GM23248 (cell line): ENCODE data around the gene TNNT2. TPM values are rescaled to one million over a fixed set of nuclear protein-coding genes. Genes with fewer than 3 reads are reported as not detected.
A peak's percentile ranks its signal among the peaks of the same experiment; 100 is the strongest.

Experiments used
- DNase-seq: peaks from one replicate; pipeline ENCODE4 v3.0.0-alpha.2; 2015
- H2AFZ ChIP-seq: fragments of 200-600 bp; sonication (generic); 2 replicates; pipeline ENCODE4 v1.6.1; 2016; ENCODE audit warnings: antibody characterized with exemption
- H3F3A ChIP-seq: fragments of 200-600 bp; sonication (generic); 2 replicates; pipeline ENCODE4 v1.6.1; 2016; ENCODE audit warnings: mild to moderate bottlenecking, antibody characterized with exemption, mixed run types; ENCODE audit not compliant: insufficient read depth
- H3K27ac ChIP-seq: fragments of 200-600 bp; sonication (generic); 2 replicates; pipeline ENCODE4 v1.5.1; 2016; ENCODE audit warnings: mild to moderate bottlenecking
- H3K27me3 ChIP-seq: fragments of 200-600 bp; sonication (generic); replicated peaks from 2 replicates; pipeline ENCODE4 v1.6.1; 2016; ENCODE audit warnings: mild to moderate bottlenecking; ENCODE audit not compliant: insufficient read depth
- H3K36me3 ChIP-seq: fragments of 200-600 bp; sonication (generic); 2 replicates; pipeline ENCODE4 v1.6.1; 2016; ENCODE audit warnings: low read depth, mild to moderate bottlenecking
- H3K4me1 ChIP-seq: fragments of 200-600 bp; sonication (generic); 2 replicates; pipeline ENCODE4 v1.6.1; 2016; ENCODE audit warnings: mild to moderate bottlenecking; ENCODE audit not compliant: insufficient read depth
- H3K4me2 ChIP-seq: fragments of 200-600 bp; sonication (generic); one replicate; pipeline ENCODE4 v1.6.1; 2016; ENCODE audit warnings: mild to moderate bottlenecking; ENCODE audit not compliant: unreplicated experiment
- H3K4me3 ChIP-seq: fragments of 200-600 bp; sonication (generic); 2 replicates; pipeline ENCODE4 v1.5.1; 2016; ENCODE audit warnings: mild to moderate bottlenecking
- H3K79me2 ChIP-seq: fragments of 200-600 bp; sonication (generic); 2 replicates; pipeline ENCODE4 v1.6.1; 2016; ENCODE audit warnings: mild to moderate bottlenecking; ENCODE audit not compliant: insufficient read depth
- H3K9ac ChIP-seq: fragments of 200-600 bp; sonication (generic); 2 replicates; pipeline ENCODE4 v1.6.1; 2016; ENCODE audit warnings: mild to moderate bottlenecking
- H3K9me2 ChIP-seq: fragments of 200-600 bp; sonication (generic); 2 replicates; pipeline ENCODE4 v1.6.1; 2016; ENCODE audit warnings: mixed run types, mild to moderate bottlenecking, moderate library complexity; ENCODE audit not compliant: insufficient read depth
- H3K9me3 ChIP-seq: fragments of 200-600 bp; sonication (generic); one replicate; pipeline ENCODE4 v1.6.1; 2017; ENCODE audit warnings: low read depth
- H4K20me1 ChIP-seq: fragments of 200-600 bp; sonication (generic); 2 replicates; pipeline ENCODE4 v1.6.0; 2016; ENCODE audit not compliant: insufficient read depth
- EZH2 ChIP-seq: fragments of 200-600 bp; sonication (generic); IDR thresholded peaks from 2 replicates; pipeline ENCODE4 v1.6.1; 2018; ENCODE audit warnings: antibody characterized with exemption, mild to moderate bottlenecking; ENCODE audit not compliant: insufficient read depth, poor library complexity, severe bottlenecking
- EZH2phosphoT487 ChIP-seq: fragments of 200-600 bp; sonication (generic); IDR thresholded peaks from 2 replicates; pipeline ENCODE4 v1.6.1; 2018; ENCODE audit warnings: antibody characterized with exemption, moderate library complexity, mild to moderate bottlenecking, low read depth; ENCODE audit not compliant: insufficient read depth
- WGBS, 2 experiments: methylation state at CpG; one replicate each; pipeline ENCODE4 v1.1.6; 2015 to 2017; ENCODE audit warnings: low lambda C conversion rate in 2 of 2, low coverage in 1 of 2; ENCODE audit errors: missing lambda C conversion rate in 2 of 2; 5-methylcytosine and 5-hydroxymethylcytosine counted together
- in situ Hi-C: fragments of 300-500 bp; cut with MboI; formaldehyde crosslinking; loops from 2 replicates; pipeline ENCODE4 v1.15.0; 2020
- polyA plus RNA-seq: library from polyadenylated mRNA; unstranded; fragments of >200 nt; fragmentation: Nextera tagmentation; extraction: Ambion mirVana; gene quantifications from 2 replicates; pipeline ENCODE4 v1.2.1, GENCODE V29; 2016
- total RNA-seq: library from RNA; depleted of rRNA; stranded (reverse); fragments of >200 nt; shearing (Covaris generic); gene quantifications from 2 replicates; pipeline ENCODE4 v1.2.3, GENCODE V29; 2014

The TNNT2 gene
- total and polyA plus RNA-seq, 2 experiments from 2014 or later = not detected

DNA sequence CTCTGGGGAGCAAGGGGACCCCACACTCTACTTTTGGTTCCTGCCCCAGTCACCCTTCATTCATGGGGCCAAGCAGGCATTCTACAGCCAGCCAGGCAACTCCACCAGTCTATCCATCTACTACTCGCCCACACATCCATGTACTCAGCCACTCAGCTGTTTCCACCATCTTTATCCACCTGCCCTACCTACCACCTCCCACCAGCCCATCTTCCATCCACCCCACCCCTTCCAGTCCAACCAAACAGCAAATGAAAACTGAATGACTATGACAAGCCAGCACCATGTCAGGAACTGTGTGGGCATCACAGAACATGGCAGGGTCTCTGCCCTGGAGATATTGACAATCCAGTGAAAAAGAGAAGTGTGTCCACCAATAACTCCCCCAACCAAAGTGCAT is 13.7 kb upstream of the TNNT2 start:
- WGBS, 2 experiments = 60 to 70% methylated on average over 1 of the region's 1 CpG
- Histone ChIP-seq H3K4me1 (no peaks in the 10 kb centered on the region), H3K36me3 (no peaks in the 10 kb centered on the region), H2AFZ (no peak overlapping the region), H3K9ac (no peak overlapping the region), H3K27ac (no peak overlapping the region), H3K79me2 (no peaks in the 10 kb centered on the region), H3F3A (no peaks in the 10 kb centered on the region), H3K9me3 (no peaks in the 10 kb centered on the region), H3K9me2 (no peaks in the 10 kb centered on the region), H3K4me2 (no peak overlapping the region), H3K27me3 (peaks cover 19% of the 10 kb centered on the region; the same call in 1 of the 2 replicates), H4K20me1 (no peaks in the 10 kb centered on the region), H3K4me3 (no peak overlapping the region)
- in situ Hi-C loops = no loop called here
- TF ChIP-seq EZH2phosphoT487 (no peak), EZH2 (no peak)
- DNase-seq = no peak

DNA sequence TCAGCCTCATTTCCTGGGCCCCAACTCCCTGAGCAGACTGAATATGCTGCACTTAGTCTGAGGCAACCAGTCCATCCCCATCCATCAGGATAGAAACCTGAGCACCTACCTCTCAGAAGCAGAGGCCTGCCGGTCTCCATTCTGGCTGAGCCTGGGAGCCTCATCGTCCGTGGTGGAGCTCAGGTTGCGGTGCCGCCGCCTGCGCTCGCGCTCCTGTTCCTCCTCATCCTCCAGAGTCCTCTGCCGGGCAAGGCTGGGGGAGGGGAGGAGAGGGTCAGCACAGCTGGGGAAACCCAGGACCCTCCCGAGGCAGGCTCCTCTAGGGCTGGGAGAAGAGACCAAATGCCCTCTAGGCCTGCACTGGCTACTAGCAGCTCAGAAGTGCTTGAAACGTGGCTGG is 11.6 kb upstream of the TNNT2 start:
- Histone ChIP-seq H3K4me3 (no peak overlapping the region), H3K36me3 (no peaks in the 10 kb centered on the region), H3K79me2 (no peaks in the 10 kb centered on the region), H4K20me1 (no peaks in the 10 kb centered on the region), H3K27me3 (peaks cover 19% of the 10 kb centered on the region; the same call in 1 of the 2 replicates), H2AFZ (no peak overlapping the region), H3K9me3 (no peaks in the 10 kb centered on the region), H3K4me2 (no peak overlapping the region), H3K9me2 (no peaks in the 10 kb centered on the region), H3F3A (0 out of 2 replicates have a peak, but pooled peaks cover 5% of the 10 kb centered on the region), H3K9ac (no peak overlapping the region), H3K27ac (no peak overlapping the region), H3K4me1 (peaks cover 8% of the 10 kb centered on the region; the same call in 1 of the 2 replicates)
- TF ChIP-seq EZH2 = no peak
- no peak for TF ChIP-seq EZH2phosphoT487
- 79 to 81% methylated on average over 11 to 12 of the region's 12 CpGs for WGBS, 2 experiments
- in situ Hi-C loops = no loop called here
- no peak for DNase-seq

DNA sequence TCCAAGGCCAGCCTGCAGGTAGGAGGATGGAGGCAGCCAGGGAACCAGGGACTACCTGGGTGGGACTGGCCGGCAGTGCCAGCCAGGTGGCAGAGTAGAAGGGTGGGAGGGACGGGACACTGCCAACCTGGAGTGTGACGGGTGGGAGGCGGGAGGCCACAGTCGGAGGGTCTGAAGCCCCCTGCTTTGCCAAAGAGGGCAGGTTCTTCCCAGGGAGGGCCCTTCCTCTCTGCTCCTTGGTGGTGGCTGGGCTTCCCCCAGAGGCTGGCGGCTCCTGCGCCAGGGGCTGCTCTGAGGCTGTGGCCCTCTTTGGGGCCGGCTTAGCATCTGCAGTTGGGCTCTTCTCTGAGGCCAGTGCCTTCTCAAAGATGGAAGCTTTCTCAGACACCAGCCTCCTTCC is 8.7 kb upstream of the TNNT2 start:
- in situ Hi-C loops = no loop called here
- 85 to 89% methylated on average over 7 to 8 of the region's 8 CpGs for WGBS, 2 experiments
- peaks cover 10% of the 10 kb centered on the region; the same call in 1 of the 2 replicates for H3F3A ChIP-seq

DNA sequence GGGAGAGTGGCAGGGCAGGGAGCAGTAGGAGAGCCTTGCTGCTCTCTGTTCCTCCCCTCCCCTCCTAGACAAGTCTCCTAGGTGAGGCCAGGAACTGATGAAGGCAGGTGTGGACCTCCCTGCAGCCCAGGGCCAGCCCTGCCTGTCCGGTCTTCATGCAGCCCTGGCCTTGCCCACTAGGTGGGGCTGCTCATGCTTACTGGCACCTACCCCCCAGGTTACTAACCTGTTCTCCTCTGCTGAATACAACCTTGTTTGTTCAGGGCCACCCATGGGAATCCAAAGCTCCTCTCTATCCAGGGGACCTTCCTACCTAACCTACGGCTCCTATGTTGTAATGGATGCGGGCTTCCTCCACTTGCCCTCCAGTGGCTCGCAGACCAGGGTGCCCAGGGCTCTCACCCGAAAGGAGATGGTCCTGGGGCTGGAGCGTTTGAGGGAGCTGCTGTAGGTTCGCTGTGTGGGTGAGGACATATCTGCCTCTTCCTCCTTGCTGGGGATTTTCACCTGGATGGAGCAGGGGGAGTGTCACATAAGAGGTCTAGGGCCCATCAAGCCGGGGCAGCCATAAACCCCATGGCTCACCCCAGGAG is 7.9 kb upstream of the TNNT2 start:
- H3K27me3 ChIP-seq = no peaks in the 10 kb centered on the region
- H4K20me1 ChIP-seq = no peaks in the 10 kb centered on the region
- H3K9me2 ChIP-seq = no peaks in the 10 kb centered on the region
- H3K36me3 ChIP-seq = no peaks in the 10 kb centered on the region
- peaks cover 15% of the 10 kb centered on the region for H3K4me1 ChIP-seq
- in situ Hi-C loops = no loop called here
- no peak overlapping the region for H3K27ac ChIP-seq
- no peak overlapping the region for H2AFZ ChIP-seq
- H3K9ac ChIP-seq = no peak overlapping the region
- TF ChIP-seq EZH2phosphoT487 (no peak), EZH2 (no peak)
- H3K4me2 ChIP-seq = no peak overlapping the region
- H3K9me3 ChIP-seq = no peaks in the 10 kb centered on the region
- peaks cover 10% of the 10 kb centered on the region; the same call in 1 of the 2 replicates for H3F3A ChIP-seq
- no peaks in the 10 kb centered on the region for H3K79me2 ChIP-seq
- peak; percentile 58 for DNase-seq
- 83 to 87% methylated on average over 8 of the region's 8 CpGs for WGBS, 2 experiments
- no peak overlapping the region for H3K4me3 ChIP-seq

More for the DNA sequence above, 8.7 kb upstream of the TNNT2 start:
- H4K20me1 ChIP-seq = no peaks in the 10 kb centered on the region
- H3K4me1 ChIP-seq = peaks cover 15% of the 10 kb centered on the region
- H3K4me3 ChIP-seq = no peak overlapping the region
- DNase-seq = no peak
- no peak overlapping the region for H2AFZ ChIP-seq
- H3K9me2 ChIP-seq = no peaks in the 10 kb centered on the region
- TF ChIP-seq EZH2phosphoT487 (no peak), EZH2 (no peak)
- H3K4me2 ChIP-seq = no peak overlapping the region
- H3K79me2 ChIP-seq = no peaks in the 10 kb centered on the region
- H3K9me3 ChIP-seq = no peaks in the 10 kb centered on the region
- H3K27ac ChIP-seq = no peak overlapping the region
- no peak overlapping the region for H3K9ac ChIP-seq
- no peaks in the 10 kb centered on the region for H3K36me3 ChIP-seq
- 0 out of 2 replicates have a peak, but pooled peaks cover under 1% of the 10 kb centered on the region for H3K27me3 ChIP-seq

DNA sequence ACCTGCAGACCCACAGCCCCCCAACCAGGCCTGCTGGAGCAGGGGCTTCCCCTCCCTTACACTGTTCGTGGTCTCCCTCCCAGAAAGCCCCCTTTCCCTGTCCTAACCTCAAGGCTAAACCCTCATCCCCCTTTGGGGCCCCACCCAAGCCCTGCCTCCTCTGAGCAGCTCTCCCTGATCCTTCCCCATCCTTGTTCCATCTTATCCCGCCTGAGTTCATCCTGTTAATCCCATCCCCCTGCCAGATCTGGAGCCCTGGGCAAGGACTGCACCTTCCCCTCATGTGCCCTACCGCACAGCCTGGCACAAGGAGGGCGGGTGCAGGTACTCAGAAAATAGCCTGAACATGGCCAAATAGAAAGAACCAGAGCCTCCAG is 6.9 kb upstream of the TNNT2 start:
- Histone ChIP-seq H3K9me3 (no peaks in the 10 kb centered on the region), H3K27ac (peak overlapping the region; percentile 49), H3K79me2 (no peaks in the 10 kb centered on the region), H4K20me1 (no peaks in the 10 kb centered on the region), H3K9ac (peak overlapping the region; percentile 19; the same call in 1 of the 2 replicates), H3K4me1 (peaks cover 15% of the 10 kb centered on the region), H3F3A (peaks cover 10% of the 10 kb centered on the region; the same call in 1 of the 2 replicates), H3K36me3 (no peaks in the 10 kb centered on the region), H3K4me3 (peak overlapping the region; percentile 32), H3K4me2 (peak overlapping the region; percentile 58), H3K27me3 (no peaks in the 10 kb centered on the region), H3K9me2 (no peaks in the 10 kb centered on the region), H2AFZ (peak overlapping the region; percentile 57)
- TF ChIP-seq EZH2phosphoT487 (no peak), EZH2 (no peak)
- in situ Hi-C loops = no loop called here
- no peak for DNase-seq
- 34 to 41% methylated on average over 4 of the region's 4 CpGs for WGBS, 2 experiments
